B cell (primary cell): ENCODE measurements around the gene CELSR3. TPM values are rescaled to one million over a fixed set of nuclear protein-coding genes. Genes with fewer than 3 reads are reported as not detected.

Experiments used
- ATAC-seq: fragments of 200-7000 bp; cut with Tn5 transposase; one replicate; pipeline ENCODE4 v1.10.0; 2021; ENCODE audit warnings: low read depth, mild to moderate bottlenecking, moderate number of reproducible peaks, moderate library complexity
- CTCF ChIA-PET: fragments of 350-600 bp; sonication (Branson Sonifier 250); formaldehyde crosslinking; loops from one replicate; lab custom pipeline; 2021; ENCODE audit warnings: antibody characterized with exemption, inconsistent platforms; lab: Charles Lee
- POLR2A ChIA-PET: fragments of 350-600 bp; sonication (Branson Sonifier 250); formaldehyde crosslinking; loops from one replicate; lab custom pipeline; 2021; ENCODE audit warnings: antibody characterized with exemption; lab: Charles Lee
- DNase-seq: peaks from one replicate; pipeline ENCODE4 v3.0.0; 2013
- H2AFZ ChIP-seq: 2 replicates; pipeline ENCODE4 v1.6.1; 2012; ENCODE audit warnings: mild to moderate bottlenecking, low read depth, low read length; ENCODE audit not compliant: insufficient read depth, poor library complexity, severe bottlenecking
- H3K27ac ChIP-seq, 2 donors: 1 replicate in 1 of 2; 2 replicates in 1 of 2; pipeline ENCODE4 v1.5.1; 2012 to 2013; ENCODE audit warnings: low read length in 2 of 2, mild to moderate bottlenecking in 2 of 2, moderate library complexity in 1 of 2
- H3K27me3 ChIP-seq, 4 experiments: fragments of 200-600 bp in 1 of 4; sonication (generic) in 1 of 4; replicated peaks in 1 of 4; 1 replicate in 2 of 4; 2 replicates in 2 of 4; pipeline versions ENCODE4 v1.6.1 to v1.7.0; 2013 to 2016; ENCODE audit warnings: low read length in 3 of 4, mild to moderate bottlenecking in 2 of 4, mixed read lengths in 1 of 4, moderate library complexity in 1 of 4; ENCODE audit not compliant: insufficient read depth in 4 of 4, control insufficient read depth in 3 of 4; ENCODE audit errors: control extremely low read depth in 1 of 4
- H3K36me3 ChIP-seq, 2 experiments: replicated peaks in 1 of 2; 1 replicate in 1 of 2; 2 replicates in 1 of 2; pipeline versions ENCODE4 v1.6.1 to v1.7.1; 2013; ENCODE audit warnings: low read length in 1 of 2; ENCODE audit not compliant: insufficient read depth in 2 of 2, control insufficient read depth in 1 of 2; ENCODE audit errors: control extremely low read depth in 1 of 2, extremely low read depth in 1 of 2
- H3K4me1 ChIP-seq, 2 donors: fragments of 200-600 bp in 1 of 2; sonication (generic) in 1 of 2; 1 replicate in 1 of 2; 2 replicates in 1 of 2; pipeline versions ENCODE4 v1.5.1 to v1.6.1; 2013 to 2017; ENCODE audit warnings: low read length in 2 of 2; ENCODE audit not compliant: control insufficient read depth in 2 of 2, insufficient read depth in 2 of 2
- H3K4me2 ChIP-seq: replicated peaks from 2 replicates; pipeline ENCODE3; 2012; ENCODE audit warnings: mild to moderate bottlenecking, low read depth, low read length; ENCODE audit not compliant: poor library complexity, severe bottlenecking
- H3K4me3 ChIP-seq, 5 experiments: fragments of 200-600 bp in 1 of 5; sonication (generic) in 1 of 5; 1 replicate in 3 of 5; 2 replicates in 2 of 5; pipeline versions ENCODE4 v1.5.1 to v1.7.0; 2011 to 2016; ENCODE audit warnings: low read length in 4 of 5, mild to moderate bottlenecking in 4 of 5, low read depth in 2 of 5, control low read depth in 1 of 5, moderate library complexity in 1 of 5; ENCODE audit not compliant: insufficient read depth in 1 of 5; ENCODE audit errors: control extremely low read depth in 1 of 5, extremely low read depth in 1 of 5
- H3K79me2 ChIP-seq: fragments of 200-600 bp; sonication (generic); one replicate; pipeline ENCODE4 v1.6.0; 2016; ENCODE audit warnings: low read length; ENCODE audit not compliant: control insufficient read depth, insufficient read depth
- H3K9ac ChIP-seq: fragments of 200-600 bp; sonication (generic); 2 replicates; pipeline ENCODE4 v1.6.1; 2017; ENCODE audit warnings: mild to moderate bottlenecking, low read length, moderate library complexity
- H3K9me3 ChIP-seq, 3 donors: one replicate each; pipeline versions ENCODE4 v1.6.1 to v1.7.1; 2013; ENCODE audit warnings: low read length in 2 of 3; ENCODE audit not compliant: control insufficient read depth in 2 of 3, insufficient read depth in 1 of 3; ENCODE audit errors: control extremely low read depth in 1 of 3
- H4K20me1 ChIP-seq: 2 replicates; pipeline ENCODE4 v1.6.0; 2012; ENCODE audit warnings: mild to moderate bottlenecking, low read length; ENCODE audit not compliant: insufficient read depth, control insufficient read depth, poor library complexity, severe bottlenecking
- H3K27ac Mint-ChIP-seq: one replicate; pipeline ENCODE4 v1.8.0; 2021; ENCODE audit warnings: mixed read lengths
- H3K27me3 Mint-ChIP-seq: one replicate; pipeline ENCODE4 v1.8.0; 2021; ENCODE audit warnings: mixed read lengths
- H3K4me1 Mint-ChIP-seq: one replicate; pipeline ENCODE4 v1.8.0; 2021; ENCODE audit warnings: mixed read lengths
- H3K4me3 Mint-ChIP-seq: one replicate; pipeline ENCODE4 v1.8.0; 2021; ENCODE audit warnings: mixed read lengths
- H3K9me3 Mint-ChIP-seq: one replicate; pipeline ENCODE4 v1.8.0; 2022; ENCODE audit warnings: mixed read lengths; ENCODE audit not compliant: insufficient read depth
- CTCF ChIP-seq: fragments of 200-600 bp; IDR thresholded peaks from one replicate; pipeline ENCODE4 v1.8.0; 2022; ENCODE audit warnings: antibody characterized with exemption, mild to moderate bottlenecking
- EZH2 ChIP-seq: IDR thresholded peaks from 2 replicates; pipeline ENCODE4 v1.6.1; 2012; ENCODE audit warnings: borderline replicate concordance, low read depth, mild to moderate bottlenecking, moderate library complexity, low read length; ENCODE audit not compliant: insufficient read depth, poor library complexity, severe bottlenecking
- WGBS: methylation state at CpG from one replicate; pipeline ENCODE4 v1.1.5; 2013; ENCODE audit warnings: missing lambda C conversion rate; ENCODE audit not compliant: insufficient coverage; 5-methylcytosine and 5-hydroxymethylcytosine counted together
- intact Hi-C: fragments of 100-400 bp; cut with micrococcal nuclease; formaldehyde crosslinking; loops from one replicate; pipeline ENCODE4 v1.10.0; 2022
- polyA plus RNA-seq: library from polyadenylated mRNA; depleted of rRNA; stranded (reverse); fragments of >200 nt; gene quantifications from 2 replicates; pipeline ENCODE4 v1.2.3, GENCODE V29; 2012
- total RNA-seq, 2 donors: library from RNA; stranded (reverse); fragments of 120-200 nt in 1 of 2; gene quantifications; 1 replicate in 1 of 2; 2 replicates in 1 of 2; pipeline versions ENCODE4 v1.2.3 to v1.2.4, GENCODE V29; 2013 to 2022

The CELSR3 gene
- total and polyA plus RNA-seq, 2 donors (not counting 1 experiment from before 2014, with no cell fraction given) = 2.4 to 2.5 TPM

GRCh38 chr3:48689384-48689783 lies 26.7 kb upstream of the CELSR3 start:
- CTCF ChIA-PET = no interaction called here
- WGBS = 75% methylated on average over 2 of the region's 5 CpGs
- TF ChIP-seq CTCF = no peak
- no peak for TF ChIP-seq EZH2
- Histone ChIP-seq H3K4me3 (no peak overlapping the region), H3K36me3 (peaks cover 6 to 65% of the 10 kb centered on the region in 2 experiments), H3K27ac (no peak overlapping the region), H4K20me1 (peaks cover 34% of the 10 kb centered on the region), H3K9ac (no peak overlapping the region), H3K79me2 (peaks cover 4% of the 10 kb centered on the region), H3K9me3 (no peaks in the 10 kb centered on the region), H2AFZ (no peak overlapping the region), H3K27me3 (no peaks in the 10 kb centered on the region), H3K4me2 (no peak overlapping the region), H3K4me1 (peaks cover 10 to 20% of the 10 kb centered on the region in 2 donors)
- Mint-ChIP-seq H3K4me1 (peaks cover 18% of the 10 kb centered on the region), H3K4me3 (no peak overlapping the region), H3K27ac (peak overlapping the region; percentile 32), H3K27me3 (no peaks in the 10 kb centered on the region), H3K9me3 (no peaks in the 10 kb centered on the region)
- intact Hi-C loops = loop anchor here (5.0 to 10.0 kb wide), 2 partner anchors 225 to 602 kb away; a partner anchor contains a TSS
- ATAC-seq (no peak), DNase-seq (no peak)
- POLR2A ChIA-PET = no interaction called here

GRCh38 chr3:48688737-48689075 lies 26.0 kb upstream of the CELSR3 start:
- peaks cover 4% of the 10 kb centered on the region for H3K79me2 ChIP-seq
- no peak overlapping the region for H3K9ac ChIP-seq
- WGBS = 100% methylated on average over 1 of the region's 3 CpGs
- intact Hi-C loops = loop anchor here (5.0 to 10.0 kb wide), 2 partner anchors 224 to 601 kb away; a partner anchor contains a TSS
- DNase-seq = no peak
- H2AFZ ChIP-seq = no peak overlapping the region
- H3K27ac ChIP-seq = no peak overlapping the region
- peaks cover 28% of the 10 kb centered on the region for H4K20me1 ChIP-seq
- no peaks in the 10 kb centered on the region for H3K9me3 ChIP-seq
- H3K4me1 ChIP-seq = peaks cover 10 to 25% of the 10 kb centered on the region in 2 donors
- Mint-ChIP-seq H3K27me3 (no peaks in the 10 kb centered on the region), H3K4me1 (peaks cover 21% of the 10 kb centered on the region), H3K4me3 (no peak overlapping the region), H3K27ac (no peak overlapping the region), H3K9me3 (no peaks in the 10 kb centered on the region)
- POLR2A ChIA-PET = no interaction called here
- TF ChIP-seq EZH2 = no peak
- no peak for TF ChIP-seq CTCF
- CTCF ChIA-PET = interaction anchor here (1.0 kb wide), 1 partner anchor 466 kb away, joined by 3 read pairs; no protein-coding TSS in a partner anchor
- no peaks in the 10 kb centered on the region for H3K27me3 ChIP-seq
- no peak for ATAC-seq
- H3K4me2 ChIP-seq = no peak overlapping the region
- no peak overlapping the region for H3K4me3 ChIP-seq
- peaks cover 4 to 58% of the 10 kb centered on the region in 2 experiments for H3K36me3 ChIP-seq
